Glutamatergic neuron (in vitro differentiated cells): Measurements from ENCODE around the gene CCT7. TPM values are rescaled to one million over a fixed set of nuclear protein-coding genes. Genes with fewer than 3 reads are reported as not detected.
A peak's percentile ranks its signal among the peaks of the same experiment; 100 is the strongest.

ENCODE experiments used
- DNase-seq: peaks from one replicate; pipeline ENCODE4 v3.0.0; 2022
- H3K27ac Mint-ChIP-seq: one replicate; pipeline ENCODE4 v1.8.0; 2020; ENCODE audit warnings: mild to moderate bottlenecking, mixed read lengths, inconsistent platforms; ENCODE audit not compliant: unreplicated experiment
- H3K27me3 Mint-ChIP-seq: one replicate; pipeline ENCODE4 v1.8.0; 2020; ENCODE audit warnings: mild to moderate bottlenecking, moderate library complexity, mixed read lengths, inconsistent platforms; ENCODE audit not compliant: unreplicated experiment
- H3K36me3 Mint-ChIP-seq: one replicate; pipeline ENCODE4 v1.8.0; 2020; ENCODE audit warnings: mild to moderate bottlenecking, mixed read lengths, inconsistent platforms; ENCODE audit not compliant: unreplicated experiment
- H3K4me1 Mint-ChIP-seq: one replicate; pipeline ENCODE4 v1.8.0; 2020; ENCODE audit warnings: mild to moderate bottlenecking, low read depth, mixed read lengths, inconsistent platforms; ENCODE audit not compliant: unreplicated experiment
- H3K4me3 Mint-ChIP-seq: one replicate; pipeline ENCODE4 v1.8.0; 2020; ENCODE audit warnings: mild to moderate bottlenecking, mixed read lengths, inconsistent platforms; ENCODE audit not compliant: unreplicated experiment
- H3K9me3 Mint-ChIP-seq: one replicate; pipeline ENCODE4 v1.8.0; 2020; ENCODE audit warnings: mild to moderate bottlenecking, moderate library complexity, mixed read lengths, inconsistent platforms; ENCODE audit not compliant: unreplicated experiment
- total RNA-seq: library from RNA; stranded (reverse); fragmentation: NEBNext Ultra II Directional; extraction: Animal tissue kit (Norgen Biotek cat#: 25700); gene quantifications from one replicate; pipeline ENCODE4 v1.2.1, GENCODE V29; 2021; ENCODE audit not compliant: unreplicated experiment
- TF ChIP-seq, protein P1 (sequence below): fragments of 200-600 bp; sonication (generic); IDR thresholded peaks from one replicate; pipeline ENCODE4 v1.5.0; 2021; ENCODE audit not compliant: partially characterized antibody, unreplicated experiment

Gene CCT7
- total RNA-seq, 1 donor from 2014 or later, result 269 TPM

GRCh38 chr2:73268830-73269685 is 35.0 kb downstream of the CCT7 start:
- H3K4me1 Mint-ChIP-seq, result no peaks in the 10 kb centered on the region
- peaks cover 23% of the 10 kb centered on the region for H3K36me3 Mint-ChIP-seq
- TF ChIP-seq, protein P1, sequence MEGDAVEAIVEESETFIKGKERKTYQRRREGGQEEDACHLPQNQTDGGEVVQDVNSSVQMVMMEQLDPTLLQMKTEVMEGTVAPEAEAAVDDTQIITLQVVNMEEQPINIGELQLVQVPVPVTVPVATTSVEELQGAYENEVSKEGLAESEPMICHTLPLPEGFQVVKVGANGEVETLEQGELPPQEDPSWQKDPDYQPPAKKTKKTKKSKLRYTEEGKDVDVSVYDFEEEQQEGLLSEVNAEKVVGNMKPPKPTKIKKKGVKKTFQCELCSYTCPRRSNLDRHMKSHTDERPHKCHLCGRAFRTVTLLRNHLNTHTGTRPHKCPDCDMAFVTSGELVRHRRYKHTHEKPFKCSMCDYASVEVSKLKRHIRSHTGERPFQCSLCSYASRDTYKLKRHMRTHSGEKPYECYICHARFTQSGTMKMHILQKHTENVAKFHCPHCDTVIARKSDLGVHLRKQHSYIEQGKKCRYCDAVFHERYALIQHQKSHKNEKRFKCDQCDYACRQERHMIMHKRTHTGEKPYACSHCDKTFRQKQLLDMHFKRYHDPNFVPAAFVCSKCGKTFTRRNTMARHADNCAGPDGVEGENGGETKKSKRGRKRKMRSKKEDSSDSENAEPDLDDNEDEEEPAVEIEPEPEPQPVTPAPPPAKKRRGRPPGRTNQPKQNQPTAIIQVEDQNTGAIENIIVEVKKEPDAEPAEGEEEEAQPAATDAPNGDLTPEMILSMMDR, result peak; percentile 29
- peaks cover 5% of the 10 kb centered on the region for H3K9me3 Mint-ChIP-seq
- peak; percentile 65 for DNase-seq
- no peak overlapping the region for H3K27ac Mint-ChIP-seq
- peaks cover 33% of the 10 kb centered on the region for H3K27me3 Mint-ChIP-seq
- H3K4me3 Mint-ChIP-seq, result peak overlapping the region; percentile 17

DNA sequence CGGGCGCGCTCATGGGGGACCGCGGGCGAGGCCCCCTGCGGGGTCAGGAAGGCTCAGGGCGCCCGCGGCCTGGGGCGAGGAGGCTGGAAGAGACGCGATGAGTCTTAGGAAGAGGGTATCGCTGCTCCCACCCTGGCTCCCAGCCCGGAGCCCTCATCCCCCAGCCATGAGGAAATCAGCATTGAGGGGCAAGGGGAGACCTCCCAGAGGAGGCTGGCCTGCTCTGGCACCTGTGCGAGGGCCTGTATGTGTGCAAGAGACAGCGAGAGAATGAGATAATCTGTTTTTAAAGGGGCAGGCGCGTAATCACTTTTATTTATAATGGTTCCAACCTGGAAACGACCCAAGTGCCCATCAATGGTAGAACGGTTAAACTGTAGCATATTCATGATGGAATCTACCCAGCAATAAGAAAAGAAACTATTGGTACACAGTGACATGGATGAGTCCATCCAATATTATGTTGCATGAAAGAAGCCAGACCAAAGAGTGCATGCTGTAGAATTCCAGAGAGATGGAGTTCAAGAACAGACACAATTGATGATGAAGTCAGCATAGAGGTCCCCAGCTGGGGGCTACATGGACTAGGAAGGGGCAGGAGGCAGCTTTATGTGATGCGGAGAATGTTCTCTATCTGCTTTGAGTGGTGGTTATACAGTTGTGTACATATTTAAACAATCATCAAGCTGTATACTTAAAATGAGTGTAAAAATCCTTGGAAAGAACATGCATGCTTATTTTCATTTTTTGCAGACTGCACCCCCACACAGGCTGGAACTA is 35.8 kb downstream of the CCT7 start:
- no peak for DNase-seq
- peak overlapping the region; percentile 44 for H3K4me3 Mint-ChIP-seq
- H3K27ac Mint-ChIP-seq, result no peak overlapping the region
- peaks cover 26% of the 10 kb centered on the region for H3K36me3 Mint-ChIP-seq
- H3K4me1 Mint-ChIP-seq, result no peaks in the 10 kb centered on the region
- TF ChIP-seq, protein P1, result no peak
- peaks cover 33% of the 10 kb centered on the region for H3K27me3 Mint-ChIP-seq
- peaks cover 5% of the 10 kb centered on the region for H3K9me3 Mint-ChIP-seq

DNA sequence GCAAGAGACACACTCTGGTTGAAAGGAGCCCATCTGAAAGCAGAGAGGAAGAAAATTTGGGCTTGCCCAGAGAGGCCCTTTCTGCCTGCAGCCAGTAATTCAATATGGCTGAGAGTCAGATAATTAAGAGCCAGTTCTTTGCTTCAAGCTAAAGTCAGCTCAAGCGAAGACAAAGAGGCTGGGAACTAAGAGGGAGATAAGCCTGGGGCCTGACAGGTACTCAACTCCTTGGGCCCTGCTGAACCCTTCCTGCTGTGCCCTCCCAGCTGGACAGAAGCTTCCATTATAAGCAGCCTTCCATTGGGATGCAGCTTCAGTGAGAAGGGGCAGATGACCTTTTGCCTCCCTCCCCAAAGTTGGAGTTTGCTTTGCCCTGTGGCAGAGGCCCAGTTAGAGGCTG is 38.2 kb downstream of the CCT7 start:
- no peak overlapping the region for H3K27ac Mint-ChIP-seq
- H3K4me3 Mint-ChIP-seq, result no peak overlapping the region
- H3K4me1 Mint-ChIP-seq, result no peaks in the 10 kb centered on the region
- peaks cover 5% of the 10 kb centered on the region for H3K9me3 Mint-ChIP-seq
- TF ChIP-seq, protein P1, result no peak
- no peak for DNase-seq
- peaks cover 28% of the 10 kb centered on the region for H3K27me3 Mint-ChIP-seq
- peaks cover 26% of the 10 kb centered on the region for H3K36me3 Mint-ChIP-seq

GRCh38 chr2:73279852-73280251 is 45.7 kb downstream of the CCT7 start:
- H3K36me3 Mint-ChIP-seq, result no peaks in the 10 kb centered on the region
- peaks cover 3% of the 10 kb centered on the region for H3K4me1 Mint-ChIP-seq
- peaks cover 7% of the 10 kb centered on the region for H3K9me3 Mint-ChIP-seq
- DNase-seq, result no peak
- H3K4me3 Mint-ChIP-seq, result no peak overlapping the region
- TF ChIP-seq, protein P1, result no peak
- peaks cover 3% of the 10 kb centered on the region for H3K27me3 Mint-ChIP-seq
- no peak overlapping the region for H3K27ac Mint-ChIP-seq

DNA sequence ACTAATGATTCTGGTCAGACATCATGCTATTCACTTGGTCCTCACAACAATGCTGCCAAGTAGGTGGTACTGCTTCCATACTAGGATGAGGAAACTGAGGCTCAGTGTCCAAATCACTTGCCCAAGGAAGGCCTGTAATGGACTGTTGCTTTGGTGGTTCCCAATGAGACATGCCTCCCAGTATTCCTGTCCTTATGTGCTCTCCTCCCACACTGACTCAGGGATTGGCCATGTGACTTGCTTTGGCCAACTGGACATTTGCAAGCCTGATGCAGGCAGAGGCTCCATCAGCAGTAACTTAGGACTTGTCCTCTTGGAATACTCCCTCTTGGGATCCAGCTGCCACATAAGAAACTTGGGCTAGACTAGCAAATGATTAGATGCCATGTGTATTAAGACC is 47.1 kb downstream of the CCT7 start:
- Mint-ChIP-seq H3K27ac (no peak overlapping the region), H3K4me3 (no peak overlapping the region), H3K9me3 (peaks cover 10% of the 10 kb centered on the region), H3K27me3 (peaks cover 3% of the 10 kb centered on the region), H3K36me3 (no peaks in the 10 kb centered on the region), H3K4me1 (peaks cover 3% of the 10 kb centered on the region)
- TF ChIP-seq, protein P1, result no peak
- no peak for DNase-seq
